Ovary (tissue), 3 donors: ENCODE results near the gene C19orf47.

Experiments
- EP300 ChIP-seq: sonication (generic); formaldehyde crosslinking; IDR thresholded peaks from one replicate; pipeline ENCODE4 v1.6.1; 2017; ENCODE audit warnings: antibody characterized with exemption
- POLR2A ChIP-seq: fragments of 450-650 bp; IDR thresholded peaks from one replicate; pipeline ENCODE4 v1.6.1; 2017; ENCODE audit warnings: antibody characterized with exemption, mild to moderate bottlenecking, moderate library complexity
- TF ChIP-seq, protein P1 (sequence below), 3 donors: fragments of 450-650 bp in 2 of 3; fragments of 200-600 bp in 1 of 3; IDR thresholded peaks; one replicate each; pipeline versions ENCODE4 v1.5.1 to v1.8.0; 2016 to 2022; ENCODE audit warnings: antibody characterized with exemption in 3 of 3, mild to moderate bottlenecking in 1 of 3
- donor health status: DM: no; HTN: no; CAD: no.

DNA sequence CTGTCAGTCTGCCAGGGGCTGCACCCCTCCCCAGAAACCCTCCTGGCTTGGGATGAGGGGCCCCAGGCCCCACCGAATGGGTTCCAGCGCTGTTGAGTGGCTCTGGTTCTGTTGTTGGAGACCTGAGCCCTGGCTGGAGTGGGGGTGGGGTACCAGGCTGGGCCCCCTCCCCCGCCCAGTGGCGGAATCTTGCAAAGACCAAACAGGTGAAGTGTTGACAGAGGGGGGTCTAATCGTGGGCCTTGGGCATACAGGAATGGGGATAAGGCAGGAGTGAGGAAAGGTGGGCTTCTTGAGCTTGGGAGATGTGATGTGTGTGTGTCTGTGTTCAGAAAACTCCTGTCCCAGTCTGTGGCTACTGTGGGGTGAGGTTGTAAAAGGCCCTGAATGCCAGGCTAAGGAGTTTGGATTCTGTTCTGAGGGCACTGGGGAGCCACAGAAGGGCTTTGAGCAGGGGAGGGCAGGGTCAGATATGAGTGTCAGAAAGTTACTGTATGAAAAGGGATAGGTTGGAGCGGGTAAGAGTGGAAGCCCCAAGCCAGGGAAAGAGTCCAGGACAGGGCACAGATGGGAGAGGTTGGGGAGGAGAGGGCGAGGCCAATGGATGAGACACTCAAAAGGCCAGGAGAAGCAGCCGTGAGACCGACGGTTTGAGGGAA is 42.0 kb upstream of the C19orf47 start, which contains the start of gene HIPK4:
- TF ChIP-seq, protein P1, sequence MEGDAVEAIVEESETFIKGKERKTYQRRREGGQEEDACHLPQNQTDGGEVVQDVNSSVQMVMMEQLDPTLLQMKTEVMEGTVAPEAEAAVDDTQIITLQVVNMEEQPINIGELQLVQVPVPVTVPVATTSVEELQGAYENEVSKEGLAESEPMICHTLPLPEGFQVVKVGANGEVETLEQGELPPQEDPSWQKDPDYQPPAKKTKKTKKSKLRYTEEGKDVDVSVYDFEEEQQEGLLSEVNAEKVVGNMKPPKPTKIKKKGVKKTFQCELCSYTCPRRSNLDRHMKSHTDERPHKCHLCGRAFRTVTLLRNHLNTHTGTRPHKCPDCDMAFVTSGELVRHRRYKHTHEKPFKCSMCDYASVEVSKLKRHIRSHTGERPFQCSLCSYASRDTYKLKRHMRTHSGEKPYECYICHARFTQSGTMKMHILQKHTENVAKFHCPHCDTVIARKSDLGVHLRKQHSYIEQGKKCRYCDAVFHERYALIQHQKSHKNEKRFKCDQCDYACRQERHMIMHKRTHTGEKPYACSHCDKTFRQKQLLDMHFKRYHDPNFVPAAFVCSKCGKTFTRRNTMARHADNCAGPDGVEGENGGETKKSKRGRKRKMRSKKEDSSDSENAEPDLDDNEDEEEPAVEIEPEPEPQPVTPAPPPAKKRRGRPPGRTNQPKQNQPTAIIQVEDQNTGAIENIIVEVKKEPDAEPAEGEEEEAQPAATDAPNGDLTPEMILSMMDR (IDR thresholded peaks at IDR 0.05) = no peak
- no peak for TF ChIP-seq POLR2A
- TF ChIP-seq EP300 = no peak
